ENCODE results near the gene STXBP5.
A peak's percentile ranks its signal among the peaks of the same experiment; 100 is the strongest.

Gene STXBP5

DNA sequence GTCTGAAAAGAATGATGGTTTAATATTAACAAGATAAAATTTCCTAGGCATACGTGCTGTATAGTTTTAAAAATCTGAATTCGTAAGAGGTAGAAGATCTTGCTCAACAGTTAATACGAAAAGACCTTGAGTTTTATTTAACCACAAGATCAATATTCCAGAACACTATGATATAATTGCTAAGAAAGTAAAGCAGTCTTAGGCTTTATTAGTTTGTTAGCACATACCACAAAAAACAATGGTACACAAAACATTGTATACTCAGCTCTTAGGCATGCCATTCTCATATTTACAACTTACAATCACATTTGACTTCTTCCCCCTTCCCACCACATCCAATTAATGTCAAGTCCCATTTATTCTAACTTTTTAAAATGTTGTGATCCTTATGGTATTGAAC lies 24.4 kb upstream of the STXBP5 start:
- no peak for DNase-seq

DNA sequence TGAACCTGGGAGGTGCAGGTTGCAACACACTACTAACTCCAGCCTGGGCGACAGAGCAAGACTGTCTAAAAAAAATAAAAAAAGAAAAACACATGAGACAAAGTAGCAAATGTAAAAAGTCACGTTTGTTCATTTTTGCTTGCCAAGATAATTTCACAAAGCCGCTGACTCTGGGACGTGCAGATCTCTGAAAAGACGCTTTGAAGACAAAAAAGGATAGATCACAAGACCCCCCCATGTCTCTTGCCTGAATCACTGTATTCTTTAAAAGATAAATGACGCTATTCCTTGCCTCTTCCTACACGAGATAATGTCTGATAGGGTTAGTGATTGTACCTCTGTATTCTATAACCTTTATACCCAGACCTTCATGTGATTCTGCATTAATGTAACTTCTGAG lies 23.3 kb upstream of the STXBP5 start:
- no peak for DNase-seq

DNA sequence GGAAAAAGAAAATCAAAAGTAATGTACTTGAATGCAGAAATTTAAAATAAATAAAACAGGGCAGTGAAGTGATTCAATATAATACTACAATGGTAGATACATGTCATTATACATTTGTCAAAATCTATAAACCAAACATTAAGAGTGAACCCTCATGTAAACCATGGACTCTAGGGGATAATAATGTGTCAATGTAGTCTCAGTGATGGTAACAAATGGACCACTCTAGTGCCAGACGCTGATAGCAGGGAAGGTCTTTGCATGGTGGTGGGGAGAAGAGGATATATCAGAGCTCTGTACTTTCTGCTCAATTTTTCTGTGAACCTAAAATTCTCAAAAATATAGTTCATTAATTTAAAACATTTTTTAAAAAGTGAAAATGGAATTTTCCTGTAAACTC lies 19.8 kb upstream of the STXBP5 start:
- DNase-seq: no peak

DNA sequence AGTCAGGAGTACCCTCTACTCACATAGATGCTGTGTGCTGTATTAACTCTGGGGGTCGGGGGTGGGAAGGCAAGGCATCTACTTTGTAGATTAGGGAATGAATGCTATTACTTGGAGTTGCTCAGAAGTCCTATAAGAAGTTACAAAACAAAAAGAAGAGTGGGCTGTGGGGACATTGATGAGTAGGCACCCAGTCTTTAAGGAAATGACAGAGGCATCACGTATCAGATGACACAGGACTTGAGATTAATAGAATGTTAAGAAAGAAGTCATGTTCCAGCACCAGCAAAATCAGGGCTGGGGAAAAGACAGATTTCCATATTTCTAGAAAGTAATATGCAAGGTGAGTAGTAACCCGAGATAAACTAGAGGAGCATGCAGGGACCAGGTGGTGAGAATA lies 19.0 kb upstream of the STXBP5 start:
- DNase-seq: no peak

DNA sequence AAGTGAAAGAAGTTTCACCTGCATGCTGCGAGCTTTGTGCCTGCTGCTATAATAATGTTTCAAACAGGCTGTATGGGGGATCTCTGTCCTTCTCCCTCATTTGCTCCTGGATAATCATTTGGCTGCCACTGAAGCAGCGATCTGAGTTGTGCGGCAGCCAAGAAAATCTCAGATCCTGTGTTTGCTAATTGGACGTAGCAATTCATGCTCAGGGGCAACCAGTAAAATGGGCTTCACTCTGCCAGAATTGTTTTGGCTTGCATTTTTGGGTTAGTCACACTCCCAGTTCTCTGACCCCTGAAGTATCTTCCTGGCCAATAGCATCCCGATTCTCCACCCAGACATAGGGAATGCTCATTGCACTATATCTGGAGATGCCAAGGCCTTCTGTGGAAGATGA lies 13.7 kb upstream of the STXBP5 start:
- no peak for DNase-seq

DNA sequence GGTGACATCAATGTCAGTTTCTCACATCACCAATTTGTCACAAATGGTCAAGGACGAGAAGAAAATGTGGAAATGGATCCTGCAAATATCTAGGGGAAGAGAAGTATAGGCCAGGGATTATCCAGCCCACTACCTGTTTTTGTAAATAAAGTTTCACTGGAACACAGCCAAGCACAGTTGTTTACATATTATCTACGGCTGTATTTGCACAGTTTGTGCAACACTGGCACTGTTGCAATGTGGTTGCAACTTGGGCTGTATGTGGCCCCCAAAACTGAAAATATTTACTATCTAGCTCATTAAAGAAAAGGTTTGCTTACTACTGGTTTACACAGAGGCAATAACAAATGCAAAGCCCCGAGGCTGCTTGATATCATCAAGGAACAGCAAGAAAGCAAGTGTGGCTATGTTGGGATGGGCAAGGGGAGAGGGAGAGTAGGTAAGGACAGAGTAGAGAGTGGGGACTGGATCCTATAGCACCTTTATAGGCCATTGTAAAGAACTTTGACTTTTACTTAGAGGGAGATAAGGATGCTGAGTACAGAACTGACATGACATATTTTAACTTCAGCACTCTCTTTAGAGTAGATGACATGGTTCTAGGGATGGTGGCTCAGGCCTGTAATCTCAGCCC lies 11.8 kb upstream of the STXBP5 start:
- DNase-seq: no peak

DNA sequence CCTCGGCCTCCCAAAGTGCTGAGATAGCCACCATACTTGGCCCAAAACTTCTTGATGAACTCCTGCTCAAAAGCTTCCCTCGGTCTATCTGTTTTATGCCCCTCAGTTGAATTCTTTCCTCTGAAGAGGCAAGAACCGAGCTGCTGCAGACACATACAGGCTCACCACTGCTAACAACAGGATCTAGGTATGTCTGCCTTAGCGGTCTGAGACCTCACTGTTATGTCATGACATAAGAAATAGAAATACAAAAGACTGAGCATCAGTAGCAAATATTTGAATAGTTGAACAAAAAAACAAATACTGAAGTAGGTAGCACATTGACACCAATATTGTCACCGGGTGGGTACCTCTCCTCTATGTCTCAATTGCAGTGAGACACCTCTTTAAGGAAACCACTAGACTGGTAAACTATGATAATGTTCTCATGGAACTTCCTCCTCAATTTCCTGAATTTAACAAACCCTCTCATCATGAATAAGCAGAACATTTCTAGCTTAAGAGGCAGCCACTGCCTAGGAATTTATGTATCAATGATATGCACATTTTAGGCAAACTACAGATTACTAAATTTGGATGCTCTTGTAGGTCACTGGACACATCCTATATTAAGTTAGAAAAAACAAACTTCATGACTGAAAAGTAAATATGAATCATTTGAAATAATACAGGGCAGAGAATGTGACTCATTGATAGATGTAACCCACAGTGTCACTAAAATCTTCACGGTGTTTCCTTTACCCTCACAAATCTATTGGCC lies 9.4 kb upstream of the STXBP5 start:
- no peak for DNase-seq

DNA sequence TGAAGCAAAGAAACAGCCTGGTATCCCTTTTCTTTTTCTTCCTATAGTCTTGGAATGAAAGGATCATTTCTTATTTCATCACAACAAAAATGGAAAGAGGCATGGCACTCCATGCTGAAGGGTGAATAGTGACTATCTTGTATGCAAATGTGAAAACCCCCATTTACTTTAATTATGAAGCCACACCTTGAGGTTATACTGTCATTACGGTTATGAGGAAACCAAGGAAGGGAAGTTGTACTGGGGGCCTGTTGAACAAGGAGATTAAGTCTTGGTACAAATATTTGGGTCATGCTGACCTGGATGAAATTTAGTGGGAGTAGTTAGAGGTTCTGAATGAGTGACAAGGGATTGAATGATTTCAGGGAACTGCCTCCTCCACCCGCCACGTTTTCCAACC lies 8.7 kb upstream of the STXBP5 start:
- DNase-seq: no peak

DNA sequence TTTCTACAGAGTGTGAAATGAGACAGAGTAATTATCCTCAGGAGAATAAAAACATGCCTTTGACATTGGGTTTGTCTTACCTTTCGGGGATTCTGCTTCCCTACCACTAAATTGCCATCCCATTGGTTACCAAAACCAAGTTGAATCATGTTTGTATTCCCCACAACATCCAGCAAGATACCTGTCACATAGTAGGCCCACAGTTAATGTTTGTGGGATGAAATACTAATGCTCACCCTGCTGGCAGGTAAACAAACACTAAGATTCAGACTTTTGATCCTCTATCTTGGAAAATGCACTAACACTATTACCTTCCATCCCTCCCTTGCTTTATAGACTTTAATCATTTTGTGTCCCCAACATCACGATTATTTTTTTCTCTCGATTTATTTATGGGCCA lies 8.2 kb upstream of the STXBP5 start:
- DNase-seq: no peak

DNA sequence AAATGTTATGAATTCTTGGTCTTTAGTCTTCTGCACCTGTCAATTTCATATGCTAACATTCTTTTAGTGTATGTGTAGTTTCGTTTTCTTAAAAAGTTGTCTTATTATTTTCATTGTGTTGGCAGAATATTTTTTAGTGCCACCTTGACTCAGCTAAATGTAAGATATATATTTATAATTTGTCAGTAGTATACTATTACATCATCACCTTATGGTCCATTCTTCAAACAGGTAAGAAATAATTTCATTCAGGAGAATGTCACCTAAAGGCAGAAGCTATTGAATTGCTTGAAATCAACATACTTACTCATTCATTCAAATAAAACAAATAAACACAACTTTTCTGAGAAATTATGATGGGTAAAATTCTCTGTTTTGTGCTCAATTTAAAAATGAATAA lies 3.5 kb upstream of the STXBP5 start:
- no peak for DNase-seq

DNA sequence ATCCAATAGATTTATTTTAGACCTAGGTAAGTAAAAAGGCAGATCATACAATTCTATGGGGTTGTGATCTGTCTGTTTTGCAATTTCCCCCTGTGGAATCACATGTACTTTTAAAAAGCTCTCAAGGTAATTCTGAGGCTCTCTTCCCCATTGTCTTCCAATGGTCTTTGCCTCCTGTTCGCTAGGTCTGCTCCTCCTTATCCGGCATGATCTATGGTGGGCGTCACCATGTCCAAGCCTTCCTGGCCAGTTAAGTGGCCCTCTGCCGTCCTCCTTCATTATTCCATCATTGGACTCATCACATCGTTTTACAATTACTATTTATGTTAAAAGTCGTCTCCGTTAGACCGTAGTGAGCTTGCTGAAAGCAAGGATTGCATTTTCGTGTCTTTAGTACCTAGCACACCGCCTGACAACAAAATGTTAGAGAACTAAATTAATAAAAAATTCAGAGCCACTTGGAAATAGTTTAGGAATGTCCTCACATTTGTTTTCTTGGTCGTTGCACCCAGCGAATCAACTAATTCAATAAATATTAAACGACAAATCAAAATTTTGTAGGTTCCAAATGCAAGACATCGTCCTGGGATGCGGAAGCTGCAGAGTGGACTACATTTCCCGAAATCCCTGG lies 2.2 kb upstream of the STXBP5 start:
- DNase-seq: no peak

DNA sequence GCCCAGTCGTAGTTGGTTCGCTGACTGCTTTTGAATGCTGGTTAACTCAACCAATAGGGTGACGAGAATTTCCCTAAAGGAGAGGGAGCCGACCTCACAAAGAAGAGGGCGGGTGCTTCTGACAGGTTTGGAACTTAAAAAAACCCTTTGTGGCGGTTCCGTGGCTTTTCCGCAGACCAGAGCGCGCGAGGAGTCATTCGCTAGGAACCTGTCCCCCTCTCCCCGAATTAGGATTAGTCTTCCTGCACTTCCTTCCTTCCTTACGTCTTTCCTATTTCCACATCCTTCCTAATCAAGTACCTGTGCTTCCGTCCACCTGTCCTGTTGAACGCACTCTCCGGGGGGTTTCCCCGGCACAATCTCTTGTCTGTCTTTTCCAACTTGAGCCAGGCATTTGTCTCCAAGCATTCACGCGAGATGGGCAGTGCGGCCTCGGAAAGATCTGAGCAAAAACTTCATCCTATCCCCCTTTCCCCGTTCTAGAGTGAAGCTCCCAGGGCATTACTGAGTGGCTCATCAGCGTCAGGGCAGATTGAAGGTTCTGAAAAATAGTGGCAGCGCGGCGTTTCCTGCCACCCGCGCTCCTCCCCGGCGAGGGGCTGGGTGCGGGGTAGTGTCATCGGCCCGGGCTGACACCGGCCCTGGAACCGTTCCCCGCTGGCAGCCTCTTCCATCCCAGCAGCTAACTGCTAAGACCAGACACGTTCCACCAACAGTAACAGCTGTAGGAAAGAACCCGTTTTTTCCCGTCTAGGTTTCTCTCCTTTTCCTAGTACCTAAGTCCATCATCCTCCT lies 1.5 kb upstream of the STXBP5 start:
- DNase-seq: peak; percentile 82

DNA sequence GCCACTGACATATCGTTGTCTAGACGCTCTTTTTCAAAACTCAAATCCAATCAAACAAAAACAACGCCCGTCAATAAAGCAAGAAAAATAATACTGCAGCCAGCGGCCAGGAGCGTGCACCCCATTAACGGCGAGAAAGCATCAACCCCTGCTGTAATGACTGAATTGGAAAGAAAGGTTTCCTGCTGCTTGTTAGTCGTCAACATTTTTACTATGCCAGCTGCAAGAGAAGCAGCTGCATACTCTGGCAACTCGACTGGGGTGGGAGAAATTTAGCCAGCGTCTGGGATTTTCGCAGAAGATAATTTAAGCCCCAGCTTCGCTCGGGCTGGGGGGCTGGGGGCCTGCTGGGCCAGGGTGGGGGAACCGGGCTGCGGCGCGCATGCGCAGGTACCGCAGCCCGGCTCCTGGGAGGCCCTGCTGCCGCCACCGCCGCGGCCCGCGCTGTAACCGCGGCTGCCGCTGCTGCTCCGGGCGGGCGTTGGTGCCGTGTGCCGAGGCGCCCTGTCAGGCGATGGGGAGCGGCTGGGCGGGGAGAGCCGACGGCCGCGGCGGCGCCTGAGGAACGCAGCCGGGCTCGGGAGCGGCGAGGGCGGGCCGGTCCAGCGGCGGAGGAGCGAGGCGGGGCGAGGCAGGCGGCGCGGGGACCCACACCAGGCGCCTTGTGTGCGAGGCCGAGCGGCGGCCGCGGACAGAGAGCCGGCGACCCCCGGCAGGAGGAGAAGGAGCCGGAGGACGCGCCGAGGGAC lies 732 bp upstream of the STXBP5 start:
- peak; percentile 78 for DNase-seq

DNA sequence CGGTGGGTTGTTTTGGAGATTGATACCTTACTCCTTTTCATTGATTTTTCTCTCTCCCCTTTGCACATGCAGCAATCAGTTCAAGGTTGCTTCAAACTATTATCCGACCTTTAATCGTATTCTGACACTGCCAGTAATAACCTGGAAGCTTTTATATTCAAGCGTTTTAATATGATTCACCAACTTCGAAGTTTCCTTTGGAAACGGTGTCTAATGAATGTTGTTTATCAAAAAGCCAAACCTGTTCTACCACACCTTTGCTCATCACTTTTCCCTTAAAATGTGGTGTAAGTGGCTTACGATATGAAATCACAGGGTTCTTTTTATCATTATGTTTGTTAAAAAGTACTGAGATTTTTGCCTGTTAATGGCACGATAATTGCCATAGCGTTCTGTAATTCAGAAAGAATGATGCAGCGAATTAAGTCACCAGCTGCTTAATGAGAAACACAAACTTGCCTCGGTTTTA lies 660 bp downstream of the STXBP5 start:
- DNase-seq: no peak

DNA sequence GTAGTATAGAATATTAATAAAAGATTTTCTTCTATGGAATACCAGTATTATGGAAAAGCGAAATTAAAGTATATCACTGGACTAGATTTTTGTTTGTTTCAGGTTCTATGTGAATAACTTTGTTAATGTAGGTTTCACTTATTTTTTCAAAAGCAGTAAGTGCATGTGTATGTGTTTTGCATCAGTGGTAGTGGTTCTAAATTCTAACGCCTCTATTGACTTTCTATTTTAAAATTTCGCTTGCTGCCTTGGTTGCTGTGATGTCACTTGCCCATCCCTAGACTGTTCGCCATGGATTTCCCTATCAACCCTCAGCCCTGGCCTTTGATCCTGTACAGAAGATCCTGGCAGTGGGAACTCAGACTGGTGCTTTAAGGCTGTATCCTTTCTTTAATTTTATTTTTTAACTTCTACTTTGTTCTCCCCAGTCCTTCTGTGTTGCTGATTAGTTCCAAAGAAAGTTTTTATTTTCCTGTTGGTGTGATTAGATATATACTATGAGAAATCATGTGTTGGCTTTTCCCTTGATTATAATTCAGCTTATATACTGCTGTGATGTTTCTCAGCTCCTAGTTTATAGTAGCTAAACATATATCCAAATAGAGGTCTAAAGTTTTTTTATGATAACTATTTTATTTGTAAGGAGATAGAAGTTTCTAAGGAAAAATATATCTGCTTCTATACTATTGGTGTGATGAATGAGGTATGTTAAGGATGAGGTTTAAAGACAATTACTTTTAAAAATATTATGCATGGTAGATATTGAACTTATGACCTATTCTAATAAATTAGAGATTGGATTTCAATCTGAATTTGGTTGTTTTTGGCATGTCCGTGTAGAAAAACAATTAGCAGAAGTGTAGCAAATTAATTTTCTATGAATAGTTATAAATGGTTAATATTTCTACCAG lies 1.7 kb downstream of the STXBP5 start:
- no peak for DNase-seq

DNA sequence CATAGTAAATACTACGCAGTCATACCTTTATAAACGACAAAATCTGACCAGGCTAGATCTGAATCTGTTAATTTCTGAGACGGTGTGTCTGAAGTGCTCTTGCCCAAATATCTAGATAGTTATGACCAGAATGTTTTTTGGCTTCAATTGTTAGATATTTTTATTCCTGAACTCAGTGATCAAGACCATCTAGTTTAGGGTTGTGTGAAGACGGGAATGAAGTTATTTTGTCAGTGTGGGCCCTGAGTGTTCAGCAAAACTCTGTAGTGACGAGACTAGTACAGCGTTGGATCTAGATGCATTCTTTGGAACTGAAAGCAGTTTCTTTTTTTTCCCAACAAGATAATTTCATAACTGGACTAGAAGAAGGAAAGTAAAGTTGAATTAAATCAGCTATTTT lies 3.1 kb downstream of the STXBP5 start:
- no peak for DNase-seq

DNA sequence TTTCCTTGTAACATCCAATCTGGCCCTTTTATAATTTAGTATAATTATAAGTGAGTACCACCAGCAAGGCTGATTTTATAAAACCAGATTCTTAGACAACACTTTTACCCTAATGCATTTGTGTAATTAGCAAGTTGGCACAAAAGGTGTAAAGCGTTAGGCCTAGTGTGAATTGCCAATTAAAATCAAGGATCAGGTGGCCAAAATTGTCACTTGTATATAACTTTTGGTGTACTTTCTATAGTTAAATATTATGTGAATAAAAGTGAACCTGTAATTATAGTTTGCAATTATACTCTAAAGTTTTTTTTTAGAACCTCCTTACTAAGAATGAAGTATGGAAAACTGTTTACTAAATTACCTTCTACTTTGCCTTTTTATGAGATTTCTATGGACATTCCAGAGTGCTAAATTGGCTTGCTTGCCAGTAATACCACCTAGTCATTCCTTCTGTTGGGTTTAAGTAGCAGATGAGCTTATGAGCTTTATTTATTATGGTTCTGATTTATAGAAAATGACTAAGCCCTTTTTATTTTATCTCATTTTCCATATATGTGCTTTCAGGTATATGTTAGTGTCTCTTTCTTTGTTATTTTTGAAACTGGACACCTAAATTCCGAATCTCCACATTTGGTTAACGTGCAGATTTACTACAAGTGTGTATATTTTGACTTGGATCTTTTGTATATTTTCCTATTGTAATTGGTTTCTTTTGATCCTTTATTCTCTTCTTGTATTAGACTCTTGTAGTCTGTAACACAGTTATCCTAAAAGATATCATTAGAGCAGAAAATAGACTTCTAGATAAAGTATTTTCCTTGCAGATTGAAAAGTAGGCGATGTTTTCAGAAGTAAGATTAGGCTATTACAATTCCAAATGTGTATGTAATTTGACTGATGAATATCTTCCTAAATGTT lies 3.9 kb downstream of the STXBP5 start:
- DNase-seq: no peak

DNA sequence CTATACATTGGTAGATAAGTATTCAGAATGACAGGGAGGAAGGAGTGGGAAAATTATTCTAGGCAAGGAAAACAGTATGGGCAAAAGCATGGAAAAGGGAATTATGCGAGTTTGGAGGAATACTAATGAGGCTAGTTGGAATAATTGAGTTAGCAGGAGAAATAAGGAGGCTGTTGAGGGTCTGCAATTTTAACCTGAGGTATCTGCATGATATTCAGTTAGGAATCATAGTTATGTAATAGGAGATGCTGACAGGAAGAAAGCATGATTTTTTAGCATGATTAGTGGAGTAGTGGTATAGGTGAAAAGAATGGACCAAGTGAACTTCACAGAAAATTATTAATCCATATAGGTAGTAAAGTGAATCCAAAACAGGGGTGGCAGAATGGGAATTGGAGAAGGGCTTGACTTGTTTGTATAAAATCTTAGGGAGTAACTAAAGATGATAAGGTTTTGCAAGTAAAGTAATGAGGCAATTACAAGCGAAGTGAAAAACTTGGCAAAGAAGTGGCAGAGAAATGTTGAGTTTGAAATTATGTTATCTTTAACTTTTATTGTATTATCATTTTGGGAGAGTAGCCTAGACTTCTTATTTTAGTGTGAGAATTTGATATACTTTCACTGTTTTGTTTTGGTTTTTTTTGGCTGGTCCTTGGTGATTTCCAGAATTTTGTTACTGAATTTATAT lies 5.7 kb downstream of the STXBP5 start:
- DNase-seq: no peak

DNA sequence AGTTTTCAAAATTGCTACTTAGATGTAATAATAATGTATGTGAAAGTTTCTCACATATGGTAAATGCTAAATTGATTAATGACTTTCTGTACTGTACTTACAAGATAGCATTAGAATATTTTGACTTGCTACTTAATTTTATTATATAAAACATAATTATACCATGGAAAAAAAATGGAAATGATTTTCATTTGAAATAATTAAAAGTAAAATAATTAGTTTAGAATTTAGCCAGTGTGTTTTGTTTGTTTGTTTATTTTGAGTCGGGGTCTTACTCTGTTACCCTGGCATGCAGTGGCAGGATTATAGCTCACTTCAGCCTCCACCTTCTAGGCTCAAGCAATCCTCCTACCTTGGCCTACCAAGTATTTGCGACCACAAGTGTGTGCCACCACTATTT lies 7.1 kb downstream of the STXBP5 start:
- DNase-seq: no peak

DNA sequence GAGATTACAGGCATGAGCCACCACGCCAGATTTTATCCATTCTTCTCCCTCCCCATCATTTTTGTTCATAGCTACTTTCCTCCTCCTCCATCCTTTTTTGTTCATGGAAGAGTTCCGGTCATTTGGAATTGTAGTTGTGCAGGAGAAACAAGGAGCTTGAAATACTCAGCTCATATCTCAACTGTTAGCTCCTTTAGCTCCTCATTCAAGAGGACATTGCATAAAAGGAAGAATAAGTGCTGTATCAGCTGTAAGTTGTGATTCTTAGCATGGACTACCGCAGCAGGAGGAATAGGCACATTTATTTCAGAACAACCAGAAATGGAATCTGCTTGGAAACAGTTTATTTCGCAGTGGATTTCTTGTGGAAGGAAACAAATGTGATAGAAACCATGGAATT lies 7.6 kb downstream of the STXBP5 start:
- DNase-seq: no peak
